ENCODE data around the gene HYDIN.

DNA sequence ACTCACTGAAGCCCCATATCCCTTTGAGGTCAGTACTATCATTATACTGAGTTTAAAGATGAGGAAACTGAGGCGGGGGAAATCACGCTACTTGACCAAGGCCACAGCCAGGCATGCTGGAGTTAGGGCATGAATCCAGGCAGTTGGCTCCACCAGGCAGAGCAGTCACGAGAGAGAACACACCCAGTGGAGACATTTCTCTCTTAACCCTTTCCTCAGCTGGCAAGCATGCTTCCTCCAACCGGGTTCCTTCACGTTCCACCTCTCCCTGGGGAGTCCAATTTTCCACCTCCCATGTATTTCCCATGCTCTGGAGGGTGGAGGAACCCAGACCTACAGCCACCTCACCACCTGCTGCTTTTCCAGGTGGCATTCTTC, 462.3 kb downstream of the HYDIN start:
- TF ChIP-seq, protein P1, sequence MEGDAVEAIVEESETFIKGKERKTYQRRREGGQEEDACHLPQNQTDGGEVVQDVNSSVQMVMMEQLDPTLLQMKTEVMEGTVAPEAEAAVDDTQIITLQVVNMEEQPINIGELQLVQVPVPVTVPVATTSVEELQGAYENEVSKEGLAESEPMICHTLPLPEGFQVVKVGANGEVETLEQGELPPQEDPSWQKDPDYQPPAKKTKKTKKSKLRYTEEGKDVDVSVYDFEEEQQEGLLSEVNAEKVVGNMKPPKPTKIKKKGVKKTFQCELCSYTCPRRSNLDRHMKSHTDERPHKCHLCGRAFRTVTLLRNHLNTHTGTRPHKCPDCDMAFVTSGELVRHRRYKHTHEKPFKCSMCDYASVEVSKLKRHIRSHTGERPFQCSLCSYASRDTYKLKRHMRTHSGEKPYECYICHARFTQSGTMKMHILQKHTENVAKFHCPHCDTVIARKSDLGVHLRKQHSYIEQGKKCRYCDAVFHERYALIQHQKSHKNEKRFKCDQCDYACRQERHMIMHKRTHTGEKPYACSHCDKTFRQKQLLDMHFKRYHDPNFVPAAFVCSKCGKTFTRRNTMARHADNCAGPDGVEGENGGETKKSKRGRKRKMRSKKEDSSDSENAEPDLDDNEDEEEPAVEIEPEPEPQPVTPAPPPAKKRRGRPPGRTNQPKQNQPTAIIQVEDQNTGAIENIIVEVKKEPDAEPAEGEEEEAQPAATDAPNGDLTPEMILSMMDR (IDR thresholded peaks at IDR 0.05): no peak
- no peak for TF ChIP-seq POLR2A (IDR thresholded peaks at IDR 0.05)

Measured in heart left ventricle (tissue), 13 donors.